ENCODE measurements around the gene A3GALT2.
"Not testable (repeated sequence)": the region's sequence is repeated elsewhere in the genome, so short reads cannot be mapped to it uniquely, and the experiment has no call there.

The A3GALT2 gene

GRCh38 chr1:33311706-33312412 is 9.0 kb downstream of the A3GALT2 start:
- DNase-seq = no peak

- DNase-seq = no peak
Measured at GRCh38 chr1:33310702-33311101, 10.2 kb downstream of the A3GALT2 start.

- not testable (repeated sequence) for DNase-seq
Measured at GRCh38 chr1:33309351-33309750, 11.5 kb downstream of the A3GALT2 start.

- no peak for DNase-seq
Measured at GRCh38 chr1:33307494-33307864, 13.4 kb downstream of the A3GALT2 start.

GRCh38 chr1:33306653-33307493 is 14.0 kb downstream of the A3GALT2 start:
- DNase-seq = no peak

- no peak for DNase-seq
Measured at GRCh38 chr1:33305816-33306652, 14.9 kb downstream of the A3GALT2 start.

GRCh38 chr1:33305016-33305415 is 15.9 kb downstream of the A3GALT2 start:
- DNase-seq = no peak

GRCh38 chr1:33302325-33302724 is 18.6 kb downstream of the A3GALT2 start:
- no peak for DNase-seq

- DNase-seq = no peak
Measured at GRCh38 chr1:33301273-33301984, 19.5 kb downstream of the A3GALT2 start.

- no peak for DNase-seq
Measured at GRCh38 chr1:33300673-33301072, 20.2 kb downstream of the A3GALT2 start.

GRCh38 chr1:33299461-33300155 is 21.3 kb downstream of the A3GALT2 start:
- no peak for DNase-seq

- peak; percentile 11 to 59 for DNase-seq
Measured at GRCh38 chr1:33298623-33299277, 22.1 kb downstream of the A3GALT2 start.

- no peak for DNase-seq
Measured at GRCh38 chr1:33297911-33298622, 22.8 kb downstream of the A3GALT2 start.

GRCh38 chr1:33296824-33297223 is 24.1 kb downstream of the A3GALT2 start:
- no peak for DNase-seq

- DNase-seq = no peak
Measured at GRCh38 chr1:33296082-33296458, 24.8 kb downstream of the A3GALT2 start.

GRCh38 chr1:33295450-33296081 is 25.3 kb downstream of the A3GALT2 start:
- peak; percentile 55 to 83 for DNase-seq

GRCh38 chr1:33295023-33295422 is 25.9 kb downstream of the A3GALT2 start:
- DNase-seq = no peak

GRCh38 chr1:33294071-33295010 is 26.6 kb downstream of the A3GALT2 start:
- no peak for DNase-seq

- no peak for DNase-seq
Measured at GRCh38 chr1:33292726-33293340, 28.1 kb downstream of the A3GALT2 start.
